MM.1S (cell line): ENCODE measurements around the gene H19.

Experiments used
- EZH2 ChIP-seq: fragments of 300-600 bp; sonication (generic); optimal IDR thresholded peaks from 2 replicates; pipeline ENCODE3; 2017; ENCODE audit warnings: low read depth, mild to moderate bottlenecking, antibody characterized with exemption, low read length, mixed read lengths
- EZH2phosphoT487 ChIP-seq: fragments of 300-600 bp; sonication (generic); IDR thresholded peaks from 2 replicates; pipeline ENCODE4 v1.6.1; 2018; ENCODE audit warnings: antibody characterized with exemption, low read length
- TF ChIP-seq, protein P1 (sequence below): fragments of 300-600 bp; sonication (generic); IDR thresholded peaks from 2 replicates; pipeline ENCODE4 v1.5.1; 2016; ENCODE audit warnings: antibody characterized with exemption, low read length, mixed read lengths

DNA sequence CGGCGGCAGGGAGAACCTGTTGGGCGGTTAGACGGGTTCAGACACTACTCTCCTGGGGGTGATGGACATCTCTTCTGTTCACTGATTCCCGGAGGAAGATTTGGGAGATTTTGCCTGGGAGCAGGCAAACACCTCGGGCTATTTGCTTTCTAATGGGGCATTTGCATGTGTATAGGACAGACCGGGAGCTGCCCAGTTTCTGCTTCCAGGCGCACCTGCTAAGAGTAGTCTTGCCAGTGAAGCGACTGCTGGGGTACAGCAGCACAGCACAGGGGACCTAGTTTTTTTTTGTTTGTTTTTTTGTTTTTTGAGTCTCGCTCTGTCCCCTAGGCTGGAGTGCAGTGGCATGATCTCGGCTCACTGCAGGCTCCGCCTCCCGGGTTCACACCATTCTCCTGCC, 6.8 kb upstream of the H19 start:
- TF ChIP-seq, protein P1, sequence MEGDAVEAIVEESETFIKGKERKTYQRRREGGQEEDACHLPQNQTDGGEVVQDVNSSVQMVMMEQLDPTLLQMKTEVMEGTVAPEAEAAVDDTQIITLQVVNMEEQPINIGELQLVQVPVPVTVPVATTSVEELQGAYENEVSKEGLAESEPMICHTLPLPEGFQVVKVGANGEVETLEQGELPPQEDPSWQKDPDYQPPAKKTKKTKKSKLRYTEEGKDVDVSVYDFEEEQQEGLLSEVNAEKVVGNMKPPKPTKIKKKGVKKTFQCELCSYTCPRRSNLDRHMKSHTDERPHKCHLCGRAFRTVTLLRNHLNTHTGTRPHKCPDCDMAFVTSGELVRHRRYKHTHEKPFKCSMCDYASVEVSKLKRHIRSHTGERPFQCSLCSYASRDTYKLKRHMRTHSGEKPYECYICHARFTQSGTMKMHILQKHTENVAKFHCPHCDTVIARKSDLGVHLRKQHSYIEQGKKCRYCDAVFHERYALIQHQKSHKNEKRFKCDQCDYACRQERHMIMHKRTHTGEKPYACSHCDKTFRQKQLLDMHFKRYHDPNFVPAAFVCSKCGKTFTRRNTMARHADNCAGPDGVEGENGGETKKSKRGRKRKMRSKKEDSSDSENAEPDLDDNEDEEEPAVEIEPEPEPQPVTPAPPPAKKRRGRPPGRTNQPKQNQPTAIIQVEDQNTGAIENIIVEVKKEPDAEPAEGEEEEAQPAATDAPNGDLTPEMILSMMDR, result no peak
- TF ChIP-seq EZH2, result no peak
- no peak for TF ChIP-seq EZH2phosphoT487
